Right lobe of liver (tissue), 4 donors: ENCODE measurements around the gene GLIS1.

Experiments
- CTCF ChIP-seq, 4 donors: fragments of 200-600 bp in 3 of 4; fragments of 450-650 bp in 1 of 4; IDR thresholded peaks; one replicate each; pipeline versions ENCODE4 v1.5.1 to v1.8.0; 2016 to 2022; ENCODE audit warnings: antibody characterized with exemption in 4 of 4, mild to moderate bottlenecking in 2 of 4
- POLR2A ChIP-seq: fragments of 450-650 bp; IDR thresholded peaks from one replicate; pipeline ENCODE4 v1.6.1; 2017; ENCODE audit warnings: antibody characterized with exemption, mild to moderate bottlenecking
- donor health status: DM: no; HTN: no; CAD: no.
- donor health status: DM: no; HTN: no; CAD: no.
- donor health status: DM: no; HTN: yes; CAD: no.

GRCh38 chr1:53721088-53721487 is 17.9 kb downstream of the GLIS1 start:
- no peak for TF ChIP-seq POLR2A
- no peak for TF ChIP-seq CTCF (IDR thresholded peaks at IDR 0.05)
